Measurements from ENCODE around the gene ADAMTS17. TPM values are rescaled to one million over a fixed set of nuclear protein-coding genes. Genes with fewer than 3 reads are reported as not detected.

ADAMTS17 gene
- total RNA-seq, 1 donor from 2014 or later: 2.3 TPM

DNA sequence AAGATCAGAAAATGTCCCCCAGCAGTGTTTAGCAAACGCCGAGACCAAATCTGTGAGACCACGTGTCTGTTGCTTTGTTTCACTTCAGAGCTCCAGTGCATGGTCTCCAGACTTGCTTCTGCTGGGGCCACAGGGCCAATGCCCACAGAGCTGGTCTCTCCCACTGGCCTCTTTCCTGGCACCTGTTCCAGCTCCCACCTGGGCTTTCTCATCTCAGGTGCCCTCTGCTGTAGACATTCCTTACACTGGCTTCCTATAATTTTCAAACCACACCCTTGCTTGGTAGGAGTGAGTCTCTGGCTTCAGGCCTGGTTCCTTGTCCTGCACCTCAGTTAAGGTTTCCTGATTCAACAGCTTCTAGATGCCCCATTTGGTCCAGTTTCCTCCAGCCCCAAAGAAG is 243.1 kb downstream of the ADAMTS17 start:
- Histone ChIP-seq H3K36me3 (ENCODE audit: control insufficient read depth, insufficient read depth, low read length) (no peaks in the 10 kb centered on the region), H3K4me3 (ENCODE audit: low read depth, low read length) (no peak overlapping the region), H3K27me3 (ENCODE audit: control insufficient read depth, insufficient read depth, low read length) (no peaks in the 10 kb centered on the region)
- TF ChIP-seq, protein P1, sequence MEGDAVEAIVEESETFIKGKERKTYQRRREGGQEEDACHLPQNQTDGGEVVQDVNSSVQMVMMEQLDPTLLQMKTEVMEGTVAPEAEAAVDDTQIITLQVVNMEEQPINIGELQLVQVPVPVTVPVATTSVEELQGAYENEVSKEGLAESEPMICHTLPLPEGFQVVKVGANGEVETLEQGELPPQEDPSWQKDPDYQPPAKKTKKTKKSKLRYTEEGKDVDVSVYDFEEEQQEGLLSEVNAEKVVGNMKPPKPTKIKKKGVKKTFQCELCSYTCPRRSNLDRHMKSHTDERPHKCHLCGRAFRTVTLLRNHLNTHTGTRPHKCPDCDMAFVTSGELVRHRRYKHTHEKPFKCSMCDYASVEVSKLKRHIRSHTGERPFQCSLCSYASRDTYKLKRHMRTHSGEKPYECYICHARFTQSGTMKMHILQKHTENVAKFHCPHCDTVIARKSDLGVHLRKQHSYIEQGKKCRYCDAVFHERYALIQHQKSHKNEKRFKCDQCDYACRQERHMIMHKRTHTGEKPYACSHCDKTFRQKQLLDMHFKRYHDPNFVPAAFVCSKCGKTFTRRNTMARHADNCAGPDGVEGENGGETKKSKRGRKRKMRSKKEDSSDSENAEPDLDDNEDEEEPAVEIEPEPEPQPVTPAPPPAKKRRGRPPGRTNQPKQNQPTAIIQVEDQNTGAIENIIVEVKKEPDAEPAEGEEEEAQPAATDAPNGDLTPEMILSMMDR (IDR thresholded peaks at IDR 0.05; ENCODE audit: insufficient read depth, low read length, poor library complexity, severe bottlenecking): no peak
- no peak for DNase-seq (ENCODE audit: low read depth)

DNA sequence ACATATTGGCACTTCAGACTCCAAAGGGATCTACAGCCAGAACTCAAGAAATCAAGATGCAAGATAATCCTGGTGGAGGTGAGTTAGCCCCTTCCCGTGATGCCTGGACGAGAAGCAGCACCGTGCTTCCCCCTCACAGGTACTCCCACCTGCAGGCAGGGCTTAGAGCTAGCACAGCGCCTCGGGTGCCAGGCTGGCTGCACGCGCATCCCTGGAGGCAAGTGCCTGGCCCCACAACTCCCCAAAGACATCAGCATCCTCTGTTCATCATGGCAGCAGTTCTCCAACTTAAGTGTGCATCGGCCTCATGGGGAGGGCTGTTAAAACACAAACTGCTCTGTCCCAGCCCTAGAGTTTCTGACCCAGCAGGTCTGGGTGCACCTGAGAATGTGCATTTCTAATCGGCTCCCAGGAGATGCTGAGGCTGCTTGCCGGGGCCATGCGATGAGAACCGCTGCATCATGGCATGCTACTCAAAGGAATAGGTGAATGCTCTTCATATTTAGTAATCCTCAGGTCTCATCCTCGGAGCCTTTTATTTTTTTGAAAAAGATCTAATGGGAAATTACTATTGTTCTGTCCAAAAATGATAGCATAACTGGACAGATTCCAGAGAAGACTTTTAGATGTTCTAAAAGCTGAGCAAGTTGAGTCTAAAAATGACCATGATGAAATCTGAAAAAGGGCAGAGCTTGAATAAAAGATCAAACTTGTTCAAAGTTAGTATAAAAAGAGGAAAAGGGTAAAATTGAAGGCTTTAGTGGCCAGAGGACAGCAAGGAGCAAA is 244.2 kb downstream of the ADAMTS17 start:
- H3K4me3 ChIP-seq (ENCODE audit: low read depth, low read length): no peak overlapping the region
- no peak for DNase-seq (ENCODE audit: low read depth)
- no peaks in the 10 kb centered on the region for H3K27me3 ChIP-seq (ENCODE audit: control insufficient read depth, insufficient read depth, low read length)
- TF ChIP-seq, protein P1 (IDR thresholded peaks at IDR 0.05; ENCODE audit: insufficient read depth, low read length, poor library complexity, severe bottlenecking): no peak
- H3K36me3 ChIP-seq (ENCODE audit: control insufficient read depth, insufficient read depth, low read length): no peaks in the 10 kb centered on the region

DNA sequence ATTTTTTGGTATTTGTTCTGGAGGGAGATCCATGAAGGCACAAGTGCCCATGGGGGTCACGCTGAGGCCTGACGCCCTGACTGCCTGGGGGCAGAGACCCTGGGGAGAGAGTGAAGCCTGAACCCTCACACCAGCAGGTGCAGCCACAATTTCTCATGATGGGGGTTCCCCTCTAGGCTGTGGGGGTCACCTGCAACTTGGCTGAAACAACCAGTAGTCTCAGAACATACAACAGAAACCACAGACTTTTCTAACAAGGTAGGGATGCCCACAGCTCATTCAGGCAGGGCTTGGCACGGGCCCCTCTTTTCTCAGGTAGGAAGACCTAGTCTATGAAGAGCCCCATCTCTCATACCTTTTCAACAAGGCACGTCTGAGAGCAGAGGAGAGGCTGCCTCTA is 245.1 kb downstream of the ADAMTS17 start:
- TF ChIP-seq, protein P1 (IDR thresholded peaks at IDR 0.05; ENCODE audit: insufficient read depth, low read length, poor library complexity, severe bottlenecking): no peak
- DNase-seq (ENCODE audit: low read depth): no peak
- Histone ChIP-seq H3K36me3 (ENCODE audit: control insufficient read depth, insufficient read depth, low read length) (no peaks in the 10 kb centered on the region), H3K27me3 (ENCODE audit: control insufficient read depth, insufficient read depth, low read length) (no peaks in the 10 kb centered on the region), H3K4me3 (ENCODE audit: low read depth, low read length) (no peak overlapping the region)

DNA sequence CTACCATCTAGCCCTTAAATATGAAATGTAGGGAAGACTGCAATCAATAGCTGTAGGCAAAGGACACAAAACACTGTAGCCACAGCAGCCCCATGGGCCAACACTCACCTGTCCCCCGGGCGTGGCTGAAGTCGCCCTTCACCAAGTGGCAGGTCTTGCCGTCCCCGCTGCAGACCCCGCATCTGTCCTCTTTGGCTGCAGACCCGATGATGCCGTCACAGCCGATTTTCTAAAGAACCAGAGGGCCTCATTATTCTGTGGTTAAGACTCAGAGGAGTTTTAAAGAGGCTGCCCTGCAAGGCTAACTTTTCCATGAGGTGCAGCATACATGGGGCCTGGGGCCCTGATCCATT is 245.6 kb downstream of the ADAMTS17 start:
- Histone ChIP-seq H3K4me3 (ENCODE audit: low read depth, low read length) (no peak overlapping the region), H3K27me3 (ENCODE audit: control insufficient read depth, insufficient read depth, low read length) (no peaks in the 10 kb centered on the region), H3K36me3 (ENCODE audit: control insufficient read depth, insufficient read depth, low read length) (no peaks in the 10 kb centered on the region)
- TF ChIP-seq, protein P1 (IDR thresholded peaks at IDR 0.05; ENCODE audit: insufficient read depth, low read length, poor library complexity, severe bottlenecking): no peak
- DNase-seq (ENCODE audit: low read depth): no peak

DNA sequence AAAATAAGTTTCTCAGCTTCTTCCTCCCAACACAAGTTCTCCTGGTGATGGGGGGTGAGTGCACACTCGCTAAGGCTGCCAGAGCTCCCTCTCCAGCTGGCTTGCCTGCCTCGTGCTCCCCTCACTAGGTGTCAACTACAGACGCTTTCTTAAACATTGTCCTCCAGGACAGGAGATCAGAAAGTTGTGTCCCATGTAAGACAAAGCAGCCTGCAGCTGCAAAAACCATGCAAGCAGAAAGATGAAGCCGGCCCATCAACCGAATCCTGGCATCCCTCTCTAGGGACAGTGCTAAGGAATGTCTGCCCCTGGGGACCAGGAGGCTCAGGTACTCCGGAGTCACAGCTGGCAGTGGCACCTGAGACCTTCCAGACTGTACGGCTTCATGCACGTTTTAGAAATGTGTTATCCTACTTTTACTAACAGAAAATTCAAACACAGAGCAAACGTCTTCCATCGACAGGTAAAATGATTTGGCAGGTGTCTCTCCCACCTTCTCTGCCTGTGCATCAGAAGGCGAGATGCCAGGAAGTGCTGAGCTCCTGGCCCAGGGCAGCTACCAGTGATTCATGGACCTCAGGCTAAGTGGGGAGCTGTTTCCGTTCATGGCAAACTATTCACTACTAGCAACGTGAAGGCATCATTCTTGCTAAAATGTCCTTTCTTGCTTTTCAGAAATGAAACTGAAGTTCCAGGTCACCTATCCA is 246.1 kb downstream of the ADAMTS17 start:
- Histone ChIP-seq H3K27me3 (ENCODE audit: control insufficient read depth, insufficient read depth, low read length) (no peaks in the 10 kb centered on the region), H3K36me3 (ENCODE audit: control insufficient read depth, insufficient read depth, low read length) (no peaks in the 10 kb centered on the region), H3K4me3 (ENCODE audit: low read depth, low read length) (no peak overlapping the region)
- TF ChIP-seq, protein P1 (IDR thresholded peaks at IDR 0.05; ENCODE audit: insufficient read depth, low read length, poor library complexity, severe bottlenecking): no peak
- no peak for DNase-seq (ENCODE audit: low read depth)
